Right lung (tissue), 5 donors: ENCODE results near the gene KIF1A. TPM values are rescaled to one million over a fixed set of nuclear protein-coding genes. Genes with fewer than 3 reads are reported as not detected.

Experiments
- DNase-seq, 2 donors: peaks; one replicate each; pipeline ENCODE4 v3.0.0-alpha.2; 2013
- polyA plus RNA-seq, 5 donors: library from polyadenylated mRNA; unstranded; fragments of 120-200 nt; gene quantifications; one replicate each; pipeline versions ENCODE4 v1.2.1 to v1.2.3, GENCODE V29; 2013; ENCODE audit warnings: inconsistent platforms in 1 of 5, low replicate concordance in 1 of 5; ENCODE audit not compliant: insufficient read length in 5 of 5, insufficient read depth in 1 of 5

The KIF1A gene
- polyA plus RNA-seq, 5 donors, result 1.2 to 4.9 (median 1.8) TPM

- no peak for DNase-seq
Measured at GRCh38 chr2:240720686-240721595, 99.1 kb downstream of the KIF1A start.

- no peak for DNase-seq
Measured at GRCh38 chr2:240719676-240720545, 100.1 kb downstream of the KIF1A start.

GRCh38 chr2:240718896-240719490 is 101.0 kb downstream of the KIF1A start:
- no peak for DNase-seq

- DNase-seq, result no peak
Measured at GRCh38 chr2:240717681-240718581, 102.1 kb downstream of the KIF1A start.

GRCh38 chr2:240717181-240717641 is 102.8 kb downstream of the KIF1A start:
- no peak for DNase-seq

GRCh38 chr2:240716130-240716798 is 103.8 kb downstream of the KIF1A start:
- DNase-seq, result no peak

- DNase-seq, result no peak
Measured at GRCh38 chr2:240714747-240715725, 105.0 kb downstream of the KIF1A start.

- no peak for DNase-seq
Measured at GRCh38 chr2:240713928-240714746, 105.9 kb downstream of the KIF1A start.

GRCh38 chr2:240713071-240713927 is 106.7 kb downstream of the KIF1A start:
- no peak for DNase-seq

GRCh38 chr2:240712121-240712520 is 107.9 kb downstream of the KIF1A start:
- no peak for DNase-seq

- DNase-seq, result no peak
Measured at GRCh38 chr2:240711701-240712100, 108.3 kb downstream of the KIF1A start.

GRCh38 chr2:240711296-240711695 is 108.7 kb downstream of the KIF1A start:
- no peak for DNase-seq

GRCh38 chr2:240708457-240708856 is 111.6 kb downstream of the KIF1A start:
- no peak for DNase-seq

GRCh38 chr2:240707821-240708220 is 112.2 kb downstream of the KIF1A start:
- no peak for DNase-seq

GRCh38 chr2:240707043-240707756 is 112.8 kb downstream of the KIF1A start:
- DNase-seq, result no peak

GRCh38 chr2:240705204-240705791 is 114.7 kb downstream of the KIF1A start:
- peak; percentile 14 to 15 for DNase-seq
